NT2/D1 (cell line): Measurements from ENCODE around the gene SCP2.

Experiments
- DNase-seq: peaks from one replicate; pipeline ENCODE4 v3.0.0-alpha.2; 2011; ENCODE audit warnings: low read depth, low spot score
- H3K27me3 ChIP-seq: 2 replicates; pipeline ENCODE4 v1.6.0; 2011; ENCODE audit warnings: mild to moderate bottlenecking; ENCODE audit not compliant: insufficient read length, insufficient read depth
- H3K36me3 ChIP-seq: 2 replicates; pipeline ENCODE4 v1.6.1; 2011; ENCODE audit warnings: mild to moderate bottlenecking, low read length, mixed read lengths; ENCODE audit not compliant: insufficient read depth, insufficient read length
- H3K4me1 ChIP-seq: 2 replicates; pipeline ENCODE4 v1.5.1; 2011; ENCODE audit not compliant: insufficient read depth, insufficient read length
- H3K4me3 ChIP-seq: 2 replicates; pipeline ENCODE4 v1.5.1; 2011; ENCODE audit warnings: low read depth; ENCODE audit not compliant: insufficient read length
- H3K9ac ChIP-seq: 2 replicates; pipeline ENCODE4 v1.6.0; 2011; ENCODE audit warnings: low read depth; ENCODE audit not compliant: insufficient read length
- H3K9me3 ChIP-seq: 2 replicates; pipeline ENCODE4 v1.5.1; 2011; ENCODE audit warnings: mild to moderate bottlenecking, low read length; ENCODE audit not compliant: insufficient read depth
- SUZ12 ChIP-seq: IDR thresholded peaks from 2 replicates; pipeline ENCODE4 v1.6.1; 2011; ENCODE audit not compliant: insufficient read length, insufficient read depth; ENCODE audit errors: extremely low read depth
- YY1 ChIP-seq: IDR thresholded peaks from 2 replicates; pipeline ENCODE4 v1.6.1; 2011; ENCODE audit not compliant: insufficient read length, insufficient read depth
- ZNF274 ChIP-seq: IDR thresholded peaks from 2 replicates; pipeline ENCODE4 v1.6.1; 2011; ENCODE audit warnings: mild to moderate bottlenecking, low read depth, low read length

The SCP2 gene

GRCh38 chr1:53093451-53093754 lies 166.3 kb downstream of the SCP2 start:
- Histone ChIP-seq H3K27me3 (no peaks in the 10 kb centered on the region), H3K9ac (no peak overlapping the region), H3K9me3 (peaks cover 24% of the 10 kb centered on the region; the same call in 1 of the 2 replicates), H3K4me1 (peaks cover 13% of the 10 kb centered on the region), H3K36me3 (no peaks in the 10 kb centered on the region), H3K4me3 (no peak overlapping the region)
- TF ChIP-seq ZNF274 (no peak), SUZ12 (no peak), YY1 (no peak)
- DNase-seq, result no peak

- no peak overlapping the region for H3K4me3 ChIP-seq
- no peaks in the 10 kb centered on the region for H3K27me3 ChIP-seq
- peaks cover 26% of the 10 kb centered on the region; the same call in 1 of the 2 replicates for H3K9me3 ChIP-seq
- no peak for TF ChIP-seq ZNF274
- no peak for TF ChIP-seq SUZ12
- no peak for TF ChIP-seq YY1
- no peak for DNase-seq
- H3K9ac ChIP-seq, result peak overlapping the region; percentile 4
- peaks cover 12% of the 10 kb centered on the region for H3K4me1 ChIP-seq
- no peaks in the 10 kb centered on the region for H3K36me3 ChIP-seq
These were observed 166.9 kb downstream of the SCP2 start for GRCh38 chr1:53093778-53094532.

- DNase-seq, result no peak
- H3K27me3 ChIP-seq, result no peaks in the 10 kb centered on the region
- H3K36me3 ChIP-seq, result no peaks in the 10 kb centered on the region
- H3K4me3 ChIP-seq, result no peak overlapping the region
- peaks cover 11% of the 10 kb centered on the region for H3K4me1 ChIP-seq
- H3K9me3 ChIP-seq, result peaks cover 28% of the 10 kb centered on the region; the same call in 1 of the 2 replicates
- H3K9ac ChIP-seq, result peak overlapping the region; percentile 4
- TF ChIP-seq SUZ12, result no peak
- no peak for TF ChIP-seq ZNF274
- no peak for TF ChIP-seq YY1
These were observed 167.4 kb downstream of the SCP2 start for GRCh38 chr1:53094533-53094919.
